GM23338 (cell line): ENCODE data around the gene ANKFN1. TPM values are rescaled to one million over a fixed set of nuclear protein-coding genes. Genes with fewer than 3 reads are reported as not detected.
"Not testable (repeated sequence)": the region's sequence is repeated elsewhere in the genome, so short reads cannot be mapped to it uniquely, and the experiment has no call there.

ENCODE experiments used
- ATAC-seq: fragments of 200-7000 bp; cut with Tn5 transposase; 3 replicates; pipeline ENCODE4 v1.9.1; 2020
- DNase-seq: peaks from one replicate; pipeline ENCODE4 v3.0.0-alpha.2; 2015; ENCODE audit warnings: low spot score
- H2AFZ ChIP-seq: fragments of 200-600 bp; sonication (generic); 2 replicates; pipeline ENCODE4 v1.8.0; 2016; ENCODE audit warnings: antibody characterized with exemption, mild to moderate bottlenecking, moderate library complexity
- H3F3A ChIP-seq: fragments of 200-600 bp; sonication (generic); replicated peaks from 2 replicates; pipeline ENCODE4 v1.8.0; 2017; ENCODE audit warnings: antibody characterized with exemption, mixed run types, low read depth
- H3K27ac ChIP-seq: fragments of 200-600 bp; sonication (generic); 2 replicates; pipeline ENCODE4 v1.6.1; 2016; ENCODE audit warnings: low read depth
- H3K27me3 ChIP-seq: fragments of 200-600 bp; sonication (generic); 2 replicates; pipeline ENCODE4 v1.8.0; 2016; ENCODE audit warnings: mild to moderate bottlenecking, mixed run types, moderate library complexity; ENCODE audit not compliant: insufficient read depth
- H3K36me3 ChIP-seq: fragments of 200-600 bp; sonication (generic); 2 replicates; pipeline ENCODE4 v1.8.0; 2016; ENCODE audit warnings: mild to moderate bottlenecking; ENCODE audit not compliant: insufficient read depth
- H3K4me1 ChIP-seq: fragments of 200-600 bp; sonication (generic); 2 replicates; pipeline ENCODE4 v1.8.0; 2016; ENCODE audit warnings: mild to moderate bottlenecking, moderate library complexity; ENCODE audit not compliant: insufficient read depth
- H3K4me2 ChIP-seq: fragments of 200-600 bp; sonication (generic); 2 replicates; pipeline ENCODE4 v1.7.1; 2017; ENCODE audit warnings: mixed run types
- H3K4me3 ChIP-seq: fragments of 200-600 bp; sonication (generic); 2 replicates; pipeline ENCODE4 v1.6.1; 2016; ENCODE audit warnings: mixed run types
- H3K79me2 ChIP-seq: fragments of 200-600 bp; sonication (generic); replicated peaks from 2 replicates; pipeline ENCODE4 v1.8.0; 2017; ENCODE audit warnings: mild to moderate bottlenecking; ENCODE audit not compliant: insufficient read depth
- H3K9me2 ChIP-seq: fragments of 200-600 bp; sonication (generic); 2 replicates; pipeline ENCODE4 v1.8.0; 2017; ENCODE audit not compliant: insufficient read depth
- H4K20me1 ChIP-seq: fragments of 200-600 bp; sonication (generic); replicated peaks from 2 replicates; pipeline ENCODE4 v1.8.0; 2017; ENCODE audit warnings: mild to moderate bottlenecking; ENCODE audit not compliant: insufficient read depth
- H3K27ac Mint-ChIP-seq: 2 replicates; pipeline ENCODE4 v1.8.0; 2020; ENCODE audit warnings: inconsistent platforms, mild to moderate bottlenecking, moderate library complexity, mixed read lengths
- H3K27me3 Mint-ChIP-seq: 3 replicates; pipeline ENCODE4 v1.8.0; 2022; ENCODE audit warnings: low read depth, mild to moderate bottlenecking, moderate library complexity, mixed read lengths, inconsistent platforms; ENCODE audit not compliant: insufficient read depth, poor library complexity
- H3K36me3 Mint-ChIP-seq: 3 replicates; pipeline ENCODE4 v1.8.0; 2021; ENCODE audit warnings: low read depth, mild to moderate bottlenecking, inconsistent platforms, moderate library complexity, mixed read lengths
- H3K4me1 Mint-ChIP-seq: 3 replicates; pipeline ENCODE4 v1.8.0; 2020; ENCODE audit warnings: mild to moderate bottlenecking, inconsistent platforms, mixed read lengths
- H3K4me3 Mint-ChIP-seq: 3 replicates; pipeline ENCODE4 v1.8.0; 2021; ENCODE audit warnings: moderate library complexity, mild to moderate bottlenecking, inconsistent platforms, mixed read lengths
- H3K9me3 Mint-ChIP-seq: 3 replicates; pipeline ENCODE4 v1.8.0; 2020; ENCODE audit warnings: moderate library complexity, mild to moderate bottlenecking, inconsistent platforms, mixed read lengths
- CTCF ChIP-seq, 2 experiments: fragments of 200-600 bp in 1 of 2; sonication (generic) in 1 of 2; conservative IDR thresholded peaks; 2 replicates each; pipeline versions ENCODE4 v1.5.1 to v1.6.1; 2016 to 2017; ENCODE audit warnings: antibody characterized with exemption in 2 of 2, low read depth in 2 of 2, mild to moderate bottlenecking in 2 of 2, moderate library complexity in 1 of 2
- ETS1 ChIP-seq: IDR thresholded peaks from 2 replicates; pipeline ENCODE4 v1.6.1; 2016; ENCODE audit warnings: antibody characterized with exemption
- EZH2phosphoT487 ChIP-seq: fragments of 200-600 bp; sonication (generic); IDR thresholded peaks from one replicate; pipeline ENCODE4 v1.8.1; 2018; ENCODE audit warnings: antibody characterized with exemption; ENCODE audit not compliant: unreplicated experiment
- JUNB ChIP-seq: IDR thresholded peaks from one replicate; pipeline ENCODE4 v1.6.1; 2016; ENCODE audit warnings: antibody characterized with exemption; ENCODE audit not compliant: unreplicated experiment
- REST ChIP-seq: IDR thresholded peaks from one replicate; pipeline ENCODE4 v1.6.1; 2018; ENCODE audit warnings: antibody characterized with exemption; ENCODE audit not compliant: unreplicated experiment
- ZNF114 ChIP-seq: fragments of 250-450 bp; sonication (Bioruptor Pico); IDR thresholded peaks from 2 replicates; pipeline ENCODE4 v1.5.0; 2020; ENCODE audit warnings: mild to moderate bottlenecking, moderate library complexity
- ZNF331 ChIP-seq: fragments of 250-450 bp; sonication (Bioruptor Pico); IDR thresholded peaks from 2 replicates; pipeline ENCODE4 v1.5.0; 2020; ENCODE audit warnings: low read depth, mild to moderate bottlenecking, moderate library complexity
- polyA plus RNA-seq: library from polyadenylated mRNA; unstranded; fragments of >200 nt; fragmentation: Nextera tagmentation; extraction: Ambion mirVana; gene quantifications from 2 replicates; pipeline ENCODE4 v1.2.1, GENCODE V29; 2016
- total RNA-seq: library from RNA; depleted of rRNA; stranded (reverse); fragments of >200 nt; shearing (Covaris generic); gene quantifications from 2 replicates; pipeline ENCODE4 v1.2.3, GENCODE V29; 2014

The ANKFN1 gene
- total and polyA plus RNA-seq, 2 experiments from 2014 or later = not detected

GRCh38 chr17:56407086-56407485 lies 253.8 kb downstream of the ANKFN1 start (continued):
- TF ChIP-seq ZNF331 (CRISPR knock-in tag) (no peak), ETS1 (no peak), CTCF (conservative IDR thresholded peaks at IDR 0.05; ENCODE audit: low read depth in 2 of 2) (no peak)

GRCh38 chr17:56412356-56412755 lies 259.1 kb downstream of the ANKFN1 start:
- not testable (repeated sequence) for H3K4me1 Mint-ChIP-seq, H3K27me3 Mint-ChIP-seq, H3K36me3 Mint-ChIP-seq, ATAC-seq, H3K79me2 ChIP-seq, H3K4me3 ChIP-seq, H3K4me2 ChIP-seq, H3K4me1 ChIP-seq, H4K20me1 ChIP-seq, H3K27me3 ChIP-seq, H2AFZ ChIP-seq, DNase-seq, H3K36me3 ChIP-seq, H3F3A ChIP-seq, H3K27ac ChIP-seq, H3K9me2 ChIP-seq, H3K4me3 Mint-ChIP-seq, H3K27ac Mint-ChIP-seq
- H3K9me3 Mint-ChIP-seq = peaks cover 11% of the 10 kb centered on the region; the same call in 2 of the 3 replicates

- H3K27me3 Mint-ChIP-seq = no peaks in the 10 kb centered on the region
- Histone ChIP-seq H3K27me3 (no peaks in the 10 kb centered on the region), H4K20me1 (no peaks in the 10 kb centered on the region), H3K9me2 (peaks cover 8% of the 10 kb centered on the region; the same call in 1 of the 2 replicates), H3K4me3 (no peak overlapping the region), H3K79me2 (no peaks in the 10 kb centered on the region), H3K36me3 (no peaks in the 10 kb centered on the region), H3K4me1 (no peaks in the 10 kb centered on the region), H3F3A (no peaks in the 10 kb centered on the region), H2AFZ (no peak overlapping the region), H3K27ac (no peak overlapping the region), H3K4me2 (no peak overlapping the region)
- no peak for ATAC-seq
- H3K36me3 Mint-ChIP-seq = no peaks in the 10 kb centered on the region; the same call in 2 of the 3 replicates
- H3K27ac Mint-ChIP-seq = no peak overlapping the region
- peaks cover 11% of the 10 kb centered on the region; the same call in 2 of the 3 replicates for H3K9me3 Mint-ChIP-seq
- DNase-seq = no peak
- H3K4me3 Mint-ChIP-seq = no peak overlapping the region
- no peaks in the 10 kb centered on the region for H3K4me1 Mint-ChIP-seq
- TF ChIP-seq ZNF331 (CRISPR knock-in tag) = no peak
- TF ChIP-seq REST = no peak
- TF ChIP-seq JUNB = no peak
- TF ChIP-seq EZH2phosphoT487 = no peak
- TF ChIP-seq ZNF114 (CRISPR knock-in tag) = no peak
Measured at GRCh38 chr17:56416682-56417351, 263.5 kb downstream of the ANKFN1 start.
